A549 (cell line): Measurements from ENCODE around the gene KPNA3. TPM values are rescaled to one million over a fixed set of nuclear protein-coding genes. Genes with fewer than 3 reads are reported as not detected.

ENCODE experiments used
- ATAC-seq, 2 experiments: fragments of 200-7000 bp in 1 of 2; fragments of >200 bp in 1 of 2; cut with Nextera tagmentation in 1 of 2; cut with Tn5 transposase in 1 of 2; 3 replicates each; pipeline versions ENCODE4 v1.8.0 to v1.9.1; 2018 to 2020; ENCODE audit warnings: mild to moderate bottlenecking in 1 of 2, moderate library complexity in 1 of 2
- CTCF ChIA-PET: fragments of 300-600 bp; sonication (Branson Sonifier 250); formaldehyde crosslinking; extraction: SDS; loops from one replicate; lab custom pipeline; 2021; ENCODE audit warnings: antibody characterized with exemption, inconsistent platforms; lab: Yijun Ruan, JAX
- POLR2A ChIA-PET: fragments of 350-600 bp; formaldehyde crosslinking; extraction: SDS; loops from one replicate; lab custom pipeline; 2021; ENCODE audit warnings: antibody characterized with exemption, inconsistent platforms; lab: Yijun Ruan, JAX
- DNase-seq, 2 experiments: peaks; one replicate each; pipeline versions ENCODE4 v3.0.0 to v3.0.0-alpha.2; 2011 to 2016; ENCODE audit warnings: low read depth in 1 of 2, low spot score in 1 of 2
- FAIRE-seq: peaks from 2 replicates; lab custom pipeline; 2011; peaks lifted over from hg19 to GRCh38; lab: Jason Lieb, UNC
- H3K27ac ChIP-seq, 2 experiments: fragments of >200 bp; sonication (Bioruptor Twin); formaldehyde crosslinking; 3 replicates each; pipeline ENCODE4 v1.5.1; 2016 to 2017
- H3K4me1 ChIP-seq: fragments of >200 bp; sonication (Bioruptor Twin); formaldehyde crosslinking; 3 replicates; pipeline ENCODE4 v1.6.1; 2016
- H3K4me2 ChIP-seq: fragments of >200 bp; sonication (Bioruptor Twin); formaldehyde crosslinking; 3 replicates; pipeline ENCODE4 v1.6.1; 2016
- H3K4me3 ChIP-seq: fragments of >200 bp; sonication (Bioruptor Twin); formaldehyde crosslinking; 3 replicates; pipeline ENCODE4 v1.5.1; 2016
- H3K9me3 ChIP-seq: fragments of >200 bp; sonication (Bioruptor Twin); formaldehyde crosslinking; 3 replicates; pipeline ENCODE4 v1.6.1; 2016
- CEBPB ChIP-seq, 2 experiments: fragments of >200 bp in 1 of 2; sonication (Bioruptor Twin) in 1 of 2; formaldehyde crosslinking in 1 of 2; IDR thresholded peaks; 2 replicates each; pipeline ENCODE4 v1.6.1; 2012 to 2016
- E2F6 ChIP-seq: IDR thresholded peaks from 2 replicates; pipeline ENCODE4 v1.6.1; 2012; ENCODE audit warnings: low read depth, borderline replicate concordance
- EHF ChIP-seq: fragments of 250-450 bp; sonication (Bioruptor Pico); IDR thresholded peaks from 2 replicates; pipeline ENCODE4 v1.5.0; 2020; ENCODE audit warnings: mild to moderate bottlenecking
- EP300 ChIP-seq, 2 experiments: fragments of >200 bp; sonication (Bioruptor Twin); formaldehyde crosslinking; IDR thresholded peaks; 2 replicates in 1 of 2; 3 replicates in 1 of 2; pipeline ENCODE4 v1.6.1; 2016 to 2017
- FOXS1 ChIP-seq: fragments of 250-450 bp; sonication (Bioruptor Pico); IDR thresholded peaks from 2 replicates; pipeline ENCODE4 v1.5.0; 2020; ENCODE audit warnings: mild to moderate bottlenecking, moderate library complexity
- HOXA7 ChIP-seq: fragments of 250-450 bp; sonication (Bioruptor Pico); IDR thresholded peaks from 2 replicates; pipeline ENCODE4 v1.5.0; 2020; ENCODE audit warnings: mild to moderate bottlenecking, moderate library complexity
- HOXB5 ChIP-seq: fragments of 250-450 bp; sonication (Bioruptor Pico); IDR thresholded peaks from 2 replicates; pipeline ENCODE4 v1.5.0; 2020; ENCODE audit warnings: mild to moderate bottlenecking, moderate library complexity
- NFE2L2 ChIP-seq: fragments of 150-350 bp; conservative IDR thresholded peaks from 2 replicates; pipeline ENCODE4 v1.6.1; 2014; ENCODE audit warnings: low read length
- NPAS2 ChIP-seq: fragments of 250-450 bp; sonication (Bioruptor Pico); IDR thresholded peaks from 2 replicates; pipeline ENCODE4 v1.8.0; 2022; ENCODE audit warnings: mild to moderate bottlenecking, moderate library complexity, borderline replicate concordance
- NR3C1 ChIP-seq: fragments of >200 bp; sonication (Bioruptor Twin); formaldehyde crosslinking; IDR thresholded peaks from 3 replicates; pipeline ENCODE4 v1.6.1; 2017
- PHF8 ChIP-seq: fragments of 200-600 bp; sonication (generic); IDR thresholded peaks from 2 replicates; pipeline ENCODE4 v1.6.1; 2016; ENCODE audit warnings: low read depth, mild to moderate bottlenecking, antibody characterized with exemption, moderate library complexity, borderline replicate concordance
- POLR2A ChIP-seq: IDR thresholded peaks from 2 replicates; pipeline ENCODE4 v1.6.1; 2012; ENCODE audit warnings: mild to moderate bottlenecking, low read length
- POLR2AphosphoS2 ChIP-seq: conservative IDR thresholded peaks from 2 replicates; pipeline ENCODE4 v1.6.1; 2012; ENCODE audit warnings: low read length, improper control_type of control experiment, inconsistent platforms
- RAD21 ChIP-seq, 2 experiments: fragments of >200 bp in 1 of 2; sonication (Bioruptor Twin) in 1 of 2; formaldehyde crosslinking in 1 of 2; IDR thresholded peaks in 1 of 2; conservative IDR thresholded peaks in 1 of 2; 2 replicates in 1 of 2; 3 replicates in 1 of 2; pipeline ENCODE4 v1.6.1; 2012 to 2018; ENCODE audit warnings: inconsistent platforms in 1 of 2
- RARB ChIP-seq: fragments of 250-450 bp; sonication (Bioruptor Pico); IDR thresholded peaks from 2 replicates; pipeline ENCODE4 v1.8.0; 2021; ENCODE audit warnings: mild to moderate bottlenecking, moderate library complexity
- RCOR1 ChIP-seq: fragments of 150-350 bp; IDR thresholded peaks from 2 replicates; pipeline ENCODE4 v1.6.1; 2014; ENCODE audit warnings: antibody characterized with exemption, low read length, low read depth
- TP53 ChIP-seq: fragments of 250-450 bp; sonication (Bioruptor Pico); IDR thresholded peaks from 2 replicates; pipeline ENCODE4 v1.5.0; 2021; ENCODE audit warnings: mild to moderate bottlenecking, moderate library complexity
- WGBS: methylation state at CpG from one replicate; pipeline ENCODE4 v1.1.6; 2017; ENCODE audit errors: missing lambda C conversion rate; 5-methylcytosine and 5-hydroxymethylcytosine counted together
- polyA plus RNA-seq, 4 experiments: library from polyadenylated mRNA; depleted of rRNA in 3 of 4; stranded (reverse); fragments of >200 nt; fragmentation: RNase III in 1 of 4; extraction: RNeasy Plus Mini Kit Qiagen cat#74134 plus additional on column Dnase treatment in 1 of 4; gene quantifications; 2 replicates in 3 of 4; 3 replicates in 1 of 4; pipeline ENCODE4 v1.2.3, GENCODE V29; 2011 to 2017
- TF ChIP-seq, protein P1 (sequence below): fragments of 250-450 bp; sonication (Bioruptor Pico); IDR thresholded peaks from 2 replicates; pipeline ENCODE4 v1.5.0; 2021; ENCODE audit warnings: mild to moderate bottlenecking, moderate library complexity, borderline replicate concordance
- TF ChIP-seq, protein P2 (sequence below): fragments of >200 bp; sonication (Bioruptor Twin); formaldehyde crosslinking; IDR thresholded peaks from 3 replicates; pipeline ENCODE4 v1.5.1; 2016

Gene KPNA3
- polyA plus RNA-seq, 2 of the 4 experiments (the other 2 are of a cell fraction) = 28.5 to 29.3 TPM

DNA sequence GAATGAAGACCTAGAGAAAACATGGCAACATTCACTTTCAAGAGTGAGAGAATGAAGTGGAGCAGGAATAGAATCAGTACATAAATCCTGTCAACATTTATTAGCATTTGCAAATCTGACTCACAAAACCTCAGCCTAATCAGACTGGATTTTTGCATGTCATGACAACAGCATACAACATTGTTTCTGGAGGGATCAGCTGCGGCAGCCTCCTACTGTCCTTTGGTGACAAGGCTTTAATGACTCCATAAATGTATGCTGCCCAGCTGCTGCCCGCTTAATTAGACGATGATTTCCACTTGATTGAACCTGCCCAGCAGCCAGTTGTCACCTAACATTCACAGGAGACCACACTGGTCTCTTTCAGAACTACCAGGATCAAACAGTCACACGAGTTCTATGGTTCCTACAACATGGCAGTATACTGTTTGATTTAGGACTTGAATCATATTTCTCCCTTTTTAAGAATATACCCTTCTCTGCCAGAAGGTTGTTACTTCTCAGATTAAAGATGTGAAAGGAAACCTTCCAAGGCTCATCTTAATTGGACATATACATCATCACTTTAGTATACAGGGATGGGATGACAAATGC is 110.5 kb downstream of the KPNA3 start:
- CTCF ChIA-PET = no interaction called here
- no peak for DNase-seq
- POLR2A ChIA-PET = no interaction called here
- Histone ChIP-seq H3K4me3 (no peak overlapping the region), H3K4me2 (no peak overlapping the region), H3K27ac (no peak overlapping the region), H3K9me3 (no peaks in the 10 kb centered on the region), H3K4me1 (no peaks in the 10 kb centered on the region)
- FAIRE-seq = no peak
- no peak for ATAC-seq
- TF ChIP-seq PHF8 (no peak), NPAS2 (no peak), CEBPB (IDR thresholded peaks at IDR 0.05) (no peak), HOXB5 (CRISPR knock-in tag) (no peak), E2F6 (no peak), EP300 (IDR thresholded peaks at IDR 0.05) (no peak), NR3C1 (no peak), TP53 (CRISPR knock-in tag) (no peak)
- TF ChIP-seq, protein P1, sequence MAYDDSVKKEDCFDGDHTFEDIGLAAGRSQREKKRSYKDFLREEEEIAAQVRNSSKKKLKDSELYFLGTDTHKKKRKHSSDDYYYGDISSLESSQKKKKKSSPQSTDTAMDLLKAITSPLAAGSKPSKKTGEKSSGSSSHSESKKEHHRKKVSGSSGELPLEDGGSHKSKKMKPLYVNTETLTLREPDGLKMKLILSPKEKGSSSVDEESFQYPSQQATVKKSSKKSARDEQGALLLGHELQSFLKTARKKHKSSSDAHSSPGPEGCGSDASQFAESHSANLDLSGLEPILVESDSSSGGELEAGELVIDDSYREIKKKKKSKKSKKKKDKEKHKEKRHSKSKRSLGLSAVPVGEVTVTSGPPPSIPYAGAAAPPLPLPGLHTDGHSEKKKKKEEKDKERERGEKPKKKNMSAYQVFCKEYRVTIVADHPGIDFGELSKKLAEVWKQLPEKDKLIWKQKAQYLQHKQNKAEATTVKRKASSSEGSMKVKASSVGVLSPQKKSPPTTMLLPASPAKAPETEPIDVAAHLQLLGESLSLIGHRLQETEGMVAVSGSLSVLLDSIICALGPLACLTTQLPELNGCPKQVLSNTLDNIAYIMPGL (CRISPR knock-in tag) = no peak
- 84% methylated on average over 4 of the region's 4 CpGs for WGBS

DNA sequence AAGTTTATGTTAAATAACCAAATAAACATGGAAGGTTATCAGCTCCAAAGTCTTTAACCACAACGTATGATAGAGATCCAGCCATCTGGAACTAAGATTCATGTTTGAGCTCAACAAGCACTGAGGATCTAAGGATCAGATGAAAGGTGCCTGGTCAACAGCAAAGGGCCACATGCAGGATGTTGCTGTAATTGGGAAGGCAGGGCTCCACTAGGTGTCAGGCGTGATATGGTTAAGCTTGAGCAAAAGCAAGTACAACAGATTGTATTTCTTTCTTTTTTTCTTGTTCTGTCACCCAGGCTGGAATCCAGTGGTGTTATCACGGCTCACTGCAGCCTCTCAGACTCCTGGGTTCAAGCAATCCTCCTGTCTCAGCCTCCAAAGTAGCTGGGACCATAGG is 113.2 kb downstream of the KPNA3 start:
- no peak for FAIRE-seq
- WGBS = 87% methylated on average over 3 of the region's 3 CpGs
- TF ChIP-seq, protein P2, sequence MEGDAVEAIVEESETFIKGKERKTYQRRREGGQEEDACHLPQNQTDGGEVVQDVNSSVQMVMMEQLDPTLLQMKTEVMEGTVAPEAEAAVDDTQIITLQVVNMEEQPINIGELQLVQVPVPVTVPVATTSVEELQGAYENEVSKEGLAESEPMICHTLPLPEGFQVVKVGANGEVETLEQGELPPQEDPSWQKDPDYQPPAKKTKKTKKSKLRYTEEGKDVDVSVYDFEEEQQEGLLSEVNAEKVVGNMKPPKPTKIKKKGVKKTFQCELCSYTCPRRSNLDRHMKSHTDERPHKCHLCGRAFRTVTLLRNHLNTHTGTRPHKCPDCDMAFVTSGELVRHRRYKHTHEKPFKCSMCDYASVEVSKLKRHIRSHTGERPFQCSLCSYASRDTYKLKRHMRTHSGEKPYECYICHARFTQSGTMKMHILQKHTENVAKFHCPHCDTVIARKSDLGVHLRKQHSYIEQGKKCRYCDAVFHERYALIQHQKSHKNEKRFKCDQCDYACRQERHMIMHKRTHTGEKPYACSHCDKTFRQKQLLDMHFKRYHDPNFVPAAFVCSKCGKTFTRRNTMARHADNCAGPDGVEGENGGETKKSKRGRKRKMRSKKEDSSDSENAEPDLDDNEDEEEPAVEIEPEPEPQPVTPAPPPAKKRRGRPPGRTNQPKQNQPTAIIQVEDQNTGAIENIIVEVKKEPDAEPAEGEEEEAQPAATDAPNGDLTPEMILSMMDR = peak; percentile 10; the same call in 1 of the 3 replicates
- no peak for TF ChIP-seq CEBPB (IDR thresholded peaks at IDR 0.05)
- TF ChIP-seq FOXS1 = no peak
- no peak for TF ChIP-seq EHF (CRISPR knock-in tag)
- peak in 1 of 2 experiments; percentile 16; a peak in 1 of 5 replicates for TF ChIP-seq RAD21 (conservative IDR thresholded peaks at IDR 0.05 in 1 of 2, IDR thresholded peaks at IDR 0.05 in 1 of 2)
- no peak for TF ChIP-seq HOXA7
- TF ChIP-seq, all 56 proteins: peak for 2
- Histone ChIP-seq H3K4me2 (no peak overlapping the region), H3K27ac (no peak overlapping the region), H3K9me3 (no peaks in the 10 kb centered on the region), H3K4me1 (no peaks in the 10 kb centered on the region), H3K4me3 (no peak overlapping the region)
- ATAC-seq = 0 out of 6 replicates have a peak, but pooled peaks of 1 of the 2 experiments have one; percentile 29
- CTCF ChIA-PET = interaction anchor here (0.9 to 1.4 kb wide), 4 partner anchors 8 to 318 kb away, joined by 3 to 4 read pairs (median 4); partner anchors contain the start of gene TRIM13
- POLR2A ChIA-PET = no interaction called here
- peak in 1 of 2 experiments; percentile 11 for DNase-seq

GRCh38 chr13:49678191-49678914 is 114.1 kb downstream of the KPNA3 start:
- WGBS = 97% methylated on average over 25 of the region's 48 CpGs

More at GRCh38 chr13:49678191-49678914, 114.1 kb downstream of the KPNA3 start:
- no peak for ATAC-seq
- no peaks in the 10 kb centered on the region for H3K4me1 ChIP-seq
- no peak for FAIRE-seq
- H3K4me2 ChIP-seq = no peak overlapping the region
- no peak overlapping the region for H3K27ac ChIP-seq
- ChIA-PET CTCF (interaction anchor here (1.1 to 1.5 kb wide), 3 partner anchors 8 to 319 kb away, joined by 3 to 4 read pairs (median 3); partner anchors contain the start of gene TRIM13), POLR2A (interaction anchor here (1.1 to 1.3 kb wide), 2 partner anchors 13 to 115 kb away, joined by 3 to 4 read pairs; partner anchors contain the start of gene EBPL)
- H3K4me3 ChIP-seq = no peak overlapping the region
- H3K9me3 ChIP-seq = no peaks in the 10 kb centered on the region
- no peak for DNase-seq
- TF ChIP-seq RCOR1 = no peak
- TF ChIP-seq RARB (CRISPR knock-in tag) = no peak
- TF ChIP-seq, protein P1 (CRISPR knock-in tag) = no peak
- TF ChIP-seq NFE2L2 = no peak
- no peak for TF ChIP-seq PHF8
- TF ChIP-seq POLR2A = no peak
- no peak for TF ChIP-seq POLR2AphosphoS2
